GM18511 (cell line): Measurements from ENCODE around the gene VEGFB.

Experiments
- ATAC-seq: cut with Tn5 transposase; IDR thresholded peaks from one replicate; pipeline ENCODE4 v1.9.1; 2021; ENCODE audit warnings: mild to moderate bottlenecking, moderate library complexity; ENCODE audit not compliant: unreplicated experiment

The VEGFB gene

GRCh38 chr11:64210301-64211020 lies 23.9 kb upstream of the VEGFB start:
- no peak for ATAC-seq

GRCh38 chr11:64211181-64211872 lies 23.1 kb upstream of the VEGFB start:
- ATAC-seq = no peak

GRCh38 chr11:64216879-64217278 lies 17.5 kb upstream of the VEGFB start:
- ATAC-seq = no peak

DNA sequence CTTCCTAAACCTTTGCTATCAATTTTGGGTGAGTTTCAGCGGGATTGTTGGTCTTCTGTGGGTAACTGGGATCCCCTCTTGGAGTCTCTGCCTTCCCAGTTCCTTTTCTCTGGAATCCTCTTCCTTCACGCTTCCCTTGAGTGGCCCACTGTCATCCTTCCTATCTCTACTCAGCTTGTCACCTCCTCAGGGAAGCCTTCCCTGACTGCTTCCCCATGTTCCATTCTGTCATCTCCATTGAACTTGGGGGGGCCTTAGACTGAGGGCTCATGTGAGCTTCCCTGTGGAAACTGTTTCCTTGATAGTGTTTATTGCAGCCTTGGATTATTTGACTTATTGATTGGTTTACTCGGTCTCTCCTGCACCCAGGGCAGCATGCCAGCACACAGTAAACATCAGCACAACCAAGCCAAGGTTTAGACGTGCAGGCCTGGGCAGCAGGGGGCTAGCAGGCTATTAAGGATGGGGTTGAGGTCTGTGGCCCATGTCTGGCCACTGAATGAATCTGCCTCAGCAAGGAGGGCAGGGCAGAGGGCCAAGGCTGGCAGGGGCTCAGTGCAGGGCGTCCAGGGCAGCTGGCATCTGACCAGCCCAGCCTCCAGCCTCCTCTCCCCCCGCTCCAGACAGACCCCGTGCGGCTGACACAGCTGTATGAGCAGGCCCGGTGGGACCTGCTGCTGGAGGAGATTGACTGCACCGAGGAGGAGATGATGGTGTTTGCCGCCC lies 15.6 kb upstream of the VEGFB start:
- ATAC-seq = no peak

DNA sequence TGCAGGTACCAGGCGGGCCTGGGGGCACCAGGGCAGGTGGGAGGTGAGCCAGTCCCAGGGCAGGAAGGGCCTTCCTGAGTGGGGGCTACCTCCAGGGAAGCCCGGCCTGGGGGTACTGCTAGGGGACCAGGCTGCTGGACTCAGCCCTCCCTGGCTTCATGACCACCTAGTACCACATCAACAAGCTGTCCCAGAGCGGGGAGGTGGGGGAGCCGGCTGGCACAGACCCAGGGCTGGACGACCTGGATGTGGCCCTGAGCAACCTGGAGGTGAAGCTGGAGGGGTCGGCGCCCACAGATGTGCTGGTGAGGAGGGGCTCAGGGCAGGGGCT lies 15.1 kb upstream of the VEGFB start:
- ATAC-seq = no peak

GRCh38 chr11:64219755-64220154 lies 14.6 kb upstream of the VEGFB start:
- no peak for ATAC-seq

GRCh38 chr11:64220271-64220670 lies 14.1 kb upstream of the VEGFB start:
- no peak for ATAC-seq

GRCh38 chr11:64220798-64221197 lies 13.6 kb upstream of the VEGFB start:
- ATAC-seq = no peak

DNA sequence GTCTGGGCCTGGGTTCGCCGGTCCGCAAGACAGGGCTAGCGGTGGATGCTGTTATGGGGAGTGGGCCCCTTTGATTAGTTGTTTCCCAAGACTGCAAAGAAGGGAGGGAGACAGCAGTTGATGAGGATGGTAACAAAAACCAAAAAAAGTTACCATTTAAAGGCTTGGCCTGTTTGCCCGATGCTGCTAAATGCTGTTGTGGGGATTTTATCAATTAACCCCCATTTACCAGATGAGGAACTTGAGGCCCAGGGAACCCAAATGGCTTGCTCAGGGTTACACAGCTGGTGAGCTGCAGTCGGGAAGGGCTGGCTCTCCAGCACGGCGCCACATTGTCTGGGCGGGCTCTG lies 11.8 kb upstream of the VEGFB start:
- ATAC-seq = no peak

DNA sequence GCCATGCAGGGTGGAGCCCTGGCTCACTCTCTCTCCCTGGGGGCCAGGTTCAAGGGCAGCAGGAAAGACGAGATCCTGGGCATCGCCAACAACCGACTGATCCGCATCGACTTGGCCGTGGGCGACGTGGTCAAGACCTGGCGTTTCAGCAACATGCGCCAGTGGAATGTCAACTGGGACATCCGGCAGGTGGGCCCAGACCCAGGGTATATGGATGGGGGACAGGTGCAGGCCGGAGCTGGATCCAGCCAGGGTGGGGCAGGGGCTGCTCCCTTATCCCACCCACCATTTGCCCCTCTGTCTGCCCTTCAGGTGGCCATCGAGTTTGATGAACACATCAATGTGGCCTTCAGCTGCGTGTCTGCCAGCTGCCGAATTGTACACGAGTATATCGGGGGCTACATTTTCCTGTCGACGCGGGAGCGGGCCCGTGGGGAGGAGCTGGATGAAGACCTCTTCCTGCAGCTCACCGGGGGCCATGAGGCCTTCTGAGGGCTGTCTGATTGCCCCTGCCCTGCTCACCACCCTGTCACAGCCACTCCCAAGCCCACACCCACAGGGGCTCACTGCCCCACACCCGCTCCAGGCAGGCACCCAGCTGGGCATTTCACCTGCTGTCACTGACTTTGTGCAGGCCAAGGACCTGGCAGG lies 11.3 kb upstream of the VEGFB start:
- no peak for ATAC-seq

DNA sequence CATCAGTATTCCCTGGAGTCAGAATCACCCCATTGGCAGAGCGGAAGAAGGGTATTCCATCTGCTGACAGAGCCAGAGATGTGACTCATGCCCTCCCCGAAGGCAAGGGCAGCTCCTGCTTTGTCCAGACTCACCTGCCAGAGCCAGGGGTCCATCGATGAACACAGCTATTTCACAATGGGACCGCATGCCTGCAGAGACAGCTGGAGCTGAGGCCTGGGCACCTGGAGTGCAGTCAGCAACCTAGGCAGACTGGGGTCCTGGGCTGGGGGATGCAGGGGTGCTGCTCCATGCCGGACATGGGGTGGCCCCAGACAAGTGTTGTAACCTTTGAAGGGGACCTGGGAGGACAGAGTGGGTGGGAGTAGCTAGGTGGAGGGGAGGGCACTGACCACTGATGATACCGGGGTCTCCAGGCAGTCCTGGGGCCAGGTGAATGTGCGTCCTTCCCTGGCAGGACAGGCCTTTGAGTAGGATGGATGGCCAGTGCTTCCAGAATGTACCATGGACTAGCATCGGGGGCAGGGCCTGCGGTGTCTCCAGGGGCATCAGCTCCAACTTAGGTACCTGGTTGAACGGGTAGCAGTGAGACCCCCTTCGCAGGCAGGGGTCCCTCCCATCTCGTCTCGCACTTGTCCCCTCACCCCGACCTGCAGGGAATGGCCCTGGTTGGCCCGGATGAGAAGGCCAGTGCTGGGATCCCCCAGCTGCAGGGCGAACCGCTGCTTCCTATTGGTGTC lies 10.1 kb upstream of the VEGFB start:
- no peak for ATAC-seq

- ATAC-seq = no peak
Measured at GRCh38 chr11:64224891-64225607, 9.3 kb upstream of the VEGFB start.

GRCh38 chr11:64225608-64226506 lies 8.5 kb upstream of the VEGFB start, which contains the start of the genes NUDT22 and TRPT1:
Gene NUDT22, plus strand, starts transcription at chr11:64226274. Its CDS starts 379 bp downstream, at chr11:64226653.
Gene TRPT1, minus strand, starts transcription at chr11:64226186. Its CDS starts 326 bp downstream, at chr11:64225860.
- ATAC-seq = peak; percentile 55

DNA sequence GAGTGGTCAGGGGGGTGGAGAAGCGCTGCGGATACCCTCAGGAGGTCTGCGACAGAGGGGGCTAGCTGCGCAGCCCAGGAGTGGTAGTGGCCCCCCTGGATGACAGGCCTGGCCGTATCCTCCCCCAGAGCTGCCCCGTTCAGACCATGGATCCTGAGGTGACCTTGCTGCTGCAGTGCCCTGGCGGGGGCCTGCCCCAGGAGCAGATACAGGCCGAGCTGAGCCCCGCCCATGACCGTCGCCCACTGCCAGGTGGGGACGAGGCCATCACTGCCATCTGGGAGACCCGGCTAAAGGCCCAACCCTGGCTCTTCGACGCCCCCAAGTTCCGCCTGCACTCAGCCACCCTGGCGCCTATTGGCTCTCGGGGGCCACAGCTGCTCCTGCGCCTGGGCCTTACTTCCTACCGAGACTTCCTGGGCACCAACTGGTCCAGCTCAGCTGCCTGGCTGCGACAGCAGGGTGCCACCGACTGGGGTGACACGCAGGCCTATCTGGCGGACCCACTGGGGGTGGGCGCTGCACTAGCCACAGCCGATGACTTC lies 7.8 kb upstream of the VEGFB start:
- peak; percentile 38 for ATAC-seq

- no peak for ATAC-seq
Measured at GRCh38 chr11:64227405-64227956, 6.9 kb upstream of the VEGFB start.

DNA sequence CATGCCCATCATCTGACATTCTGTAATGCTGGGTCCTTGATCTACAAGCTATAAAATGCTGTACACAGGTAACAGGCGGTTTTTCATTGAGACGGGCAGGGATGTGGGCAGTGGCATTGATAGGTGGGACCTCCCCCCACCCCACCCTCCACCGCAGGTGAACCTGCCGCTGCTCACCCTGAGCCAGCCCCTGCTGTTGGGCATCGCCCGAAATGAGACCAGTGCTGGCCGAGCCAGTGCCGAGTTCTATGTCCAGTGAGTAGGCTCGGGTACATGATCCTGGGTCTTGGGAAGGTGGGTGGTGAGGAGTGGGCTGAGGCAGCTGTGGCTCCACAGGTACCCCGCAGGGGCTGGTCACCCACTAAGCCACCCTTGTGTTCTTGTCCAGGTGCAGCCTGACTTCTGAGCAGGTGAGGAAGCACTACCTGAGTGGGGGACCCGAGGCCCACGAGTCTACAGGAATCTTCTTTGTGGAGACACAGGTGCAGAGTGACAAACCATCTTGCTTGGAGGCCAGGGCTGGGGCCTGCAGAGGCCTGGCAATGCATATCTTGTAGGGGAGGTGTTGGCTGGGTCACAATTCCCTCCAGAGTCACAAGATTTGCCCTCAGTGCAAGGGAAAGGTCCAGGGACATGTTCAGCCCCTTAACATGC lies 5.2 kb upstream of the VEGFB start:
- no peak for ATAC-seq

- no peak for ATAC-seq
Measured at GRCh38 chr11:64229744-64230170, 4.6 kb upstream of the VEGFB start.
